HepG2 (cell line): ENCODE results near the gene ZXDC. TPM values are rescaled to one million over a fixed set of nuclear protein-coding genes. Genes with fewer than 3 reads are reported as not detected.

Experiments
- ATF1 ChIP-seq: IDR thresholded peaks from 2 replicates; pipeline ENCODE4 v1.6.1; 2016; ENCODE audit warnings: mild to moderate bottlenecking, control low read depth
- CREB3 ChIP-seq: sonication (generic); formaldehyde crosslinking; IDR thresholded peaks from 2 replicates; pipeline ENCODE4 v1.5.0; 2020; ENCODE audit warnings: missing genetic modification reagents
- DBP ChIP-seq: sonication (generic); formaldehyde crosslinking; IDR thresholded peaks from 2 replicates; pipeline ENCODE4 v1.4.0; 2020; ENCODE audit warnings: missing genetic modification reagents; ENCODE audit errors: not compliant biosample characterization
- EP300 ChIP-seq, 3 experiments: sonication (generic) in 1 of 3; formaldehyde crosslinking in 1 of 3; IDR thresholded peaks; 2 replicates each; pipeline versions ENCODE4 v1.5.1 to v1.6.1; 2011 to 2020; ENCODE audit warnings: low read depth in 2 of 3, low read length in 2 of 3, borderline replicate concordance in 1 of 3, improper control_type of control experiment in 1 of 3, mild to moderate bottlenecking in 1 of 3, missing genetic modification reagents in 1 of 3, moderate library complexity in 1 of 3
- GMEB1 ChIP-seq: sonication (generic); formaldehyde crosslinking; IDR thresholded peaks from 2 replicates; pipeline ENCODE4 v1.5.1; 2020; ENCODE audit warnings: missing genetic modification reagents, mild to moderate bottlenecking, borderline replicate concordance
- GRHL1 ChIP-seq: sonication (generic); formaldehyde crosslinking; conservative IDR thresholded peaks from 2 replicates; pipeline ENCODE4 v1.8.0; 2022; ENCODE audit warnings: missing genetic modification reagents
- NCOA1 ChIP-seq: sonication (generic); formaldehyde crosslinking; IDR thresholded peaks from 2 replicates; pipeline ENCODE4 v1.9.0; 2021; ENCODE audit warnings: missing genetic modification reagents
- PAXIP1 ChIP-seq: sonication (generic); formaldehyde crosslinking; conservative IDR thresholded peaks from 2 replicates; pipeline ENCODE4 v1.4.0; 2020; ENCODE audit warnings: mild to moderate bottlenecking, missing genetic modification reagents, moderate library complexity
- PHF21A ChIP-seq: sonication (generic); formaldehyde crosslinking; IDR thresholded peaks from 2 replicates; pipeline ENCODE4 v1.5.0; 2020; ENCODE audit warnings: mild to moderate bottlenecking, missing genetic modification reagents
- SATB2 ChIP-seq: sonication (generic); formaldehyde crosslinking; IDR thresholded peaks from 2 replicates; pipeline ENCODE4 v1.5.0; 2020; ENCODE audit warnings: missing genetic modification reagents
- SETDB1 ChIP-seq: sonication (generic); formaldehyde crosslinking; IDR thresholded peaks from 2 replicates; pipeline ENCODE4 v1.5.1; 2020; ENCODE audit warnings: missing genetic modification reagents, mild to moderate bottlenecking, borderline replicate concordance
- SOX6 ChIP-seq, 2 experiments: fragments of 450-650 bp in 1 of 2; sonication (generic) in 1 of 2; formaldehyde crosslinking in 1 of 2; IDR thresholded peaks; 2 replicates each; pipeline versions ENCODE4 v1.4.0 to v1.6.1; 2017 to 2020; ENCODE audit warnings: antibody characterized with exemption in 1 of 2, mild to moderate bottlenecking in 1 of 2, missing genetic modification reagents in 1 of 2
- TAF1 ChIP-seq: sonication (generic); formaldehyde crosslinking; IDR thresholded peaks from 2 replicates; pipeline ENCODE4 v1.4.0; 2020; ENCODE audit warnings: missing genetic modification reagents
- TMF1 ChIP-seq: sonication (generic); formaldehyde crosslinking; IDR thresholded peaks from 2 replicates; pipeline ENCODE4 v1.8.1; 2022; ENCODE audit warnings: low read depth, missing genetic modification reagents
- TOE1 ChIP-seq: sonication (generic); formaldehyde crosslinking; IDR thresholded peaks from 2 replicates; pipeline ENCODE4 v1.4.0; 2020; ENCODE audit warnings: mild to moderate bottlenecking, missing genetic modification reagents
- U2AF2 ChIP-seq: fragments of 200-400 bp; formaldehyde crosslinking; IDR thresholded peaks from 2 replicates; pipeline ENCODE4 v1.6.1; 2017; ENCODE audit warnings: low read depth, mild to moderate bottlenecking, low read length
- ZFP41 ChIP-seq: sonication (generic); formaldehyde crosslinking; IDR thresholded peaks from 2 replicates; pipeline ENCODE4 v1.4.0; 2020; ENCODE audit warnings: mild to moderate bottlenecking, missing genetic modification reagents, borderline replicate concordance
- ZNF12 ChIP-seq: sonication (generic); formaldehyde crosslinking; IDR thresholded peaks from 2 replicates; pipeline ENCODE4 v1.5.0; 2020; ENCODE audit warnings: missing genetic modification reagents
- ZNF230 ChIP-seq: sonication (generic); formaldehyde crosslinking; IDR thresholded peaks from 2 replicates; pipeline ENCODE4 v1.4.0; 2020; ENCODE audit warnings: mild to moderate bottlenecking, missing genetic modification reagents
- ZNF543 ChIP-seq: sonication (generic); formaldehyde crosslinking; IDR thresholded peaks from 2 replicates; pipeline ENCODE4 v1.4.0; 2020; ENCODE audit warnings: mild to moderate bottlenecking, missing genetic modification reagents
- ZNF563 ChIP-seq: sonication (generic); formaldehyde crosslinking; IDR thresholded peaks from 2 replicates; pipeline ENCODE4 v1.8.0; 2022; ENCODE audit warnings: mild to moderate bottlenecking, moderate library complexity, missing genetic modification reagents
- ZNF746 ChIP-seq: sonication (generic); formaldehyde crosslinking; IDR thresholded peaks from 2 replicates; pipeline ENCODE4 v1.8.0; 2022; ENCODE audit warnings: mild to moderate bottlenecking, missing genetic modification reagents
- polyA plus RNA-seq, 8 experiments: library from polyadenylated mRNA; depleted of rRNA in 3 of 8; stranded (reverse) in 7 of 8; unstranded in 1 of 8; fragments of >200 nt; fragmentation: Illumina TruSeq in 4 of 8; extraction: Trizol in 4 of 8; gene quantifications; 2 replicates each; pipeline versions ENCODE4 v1.2.1 to v1.2.3, GENCODE V29; 2011 to 2016; ENCODE audit warnings: low read depth in 4 of 8, missing spikeins in 1 of 8, mixed read lengths in 1 of 8; ENCODE audit not compliant: insufficient read depth in 1 of 8
- total RNA-seq, 5 experiments: library from RNA; depleted of rRNA; stranded (reverse); fragments of >200 nt; fragmentation: Illumina TruSeq; extraction: Trizol; gene quantifications; 2 replicates each; pipeline ENCODE4 v1.2.3, GENCODE V29; 2016; ENCODE audit warnings: low read depth in 1 of 5

ZXDC gene
- total and polyA plus RNA-seq, 2 of the 13 experiments (the other 11 are each of a cell fraction or from before 2014, with no cell fraction given), result 17.6 to 21.2 TPM

- TF ChIP-seq DBP (no peak), GRHL1 (CRISPR knock-in tag) (no peak), EP300 (IDR thresholded peaks at IDR 0.05; ENCODE audit: low read depth in 2 of 2, low read length in 2 of 2) (peak in 1 of 2 experiments; percentile 53; a peak in 1 of 4 replicates), EP300 (CRISPR knock-in tag; IDR thresholded peaks at IDR 0.05; ENCODE audit: borderline replicate concordance) (no peak), ZNF563 (no peak), PHF21A (CRISPR knock-in tag) (no peak), SOX6 (IDR thresholded peaks at IDR 0.05) (no peak), SOX6 (CRISPR knock-in tag; IDR thresholded peaks at IDR 0.05) (peak; percentile 95), ZNF12 (CRISPR knock-in tag) (no peak), U2AF2 (no peak), GMEB1 (CRISPR knock-in tag) (no peak), TAF1 (CRISPR knock-in tag) (no peak), SATB2 (CRISPR knock-in tag) (no peak), ZNF230 (CRISPR knock-in tag) (no peak), ZNF543 (CRISPR knock-in tag) (0 out of 2 replicates have a peak, but pooled peaks have one; percentile 24), TMF1 (CRISPR knock-in tag) (no peak), ZFP41 (CRISPR knock-in tag) (no peak), TOE1 (CRISPR knock-in tag) (no peak), SETDB1 (CRISPR knock-in tag) (no peak), ATF1 (no peak), PAXIP1 (peak; percentile 79), ZNF746 (CRISPR knock-in tag) (no peak), CREB3 (CRISPR knock-in tag) (no peak), NCOA1 (CRISPR knock-in tag) (no peak)
Observed at GRCh38 chr3:126518779-126519177, 43.1 kb upstream of the ZXDC start (continued).
